Endothelial cell of umbilical vein (primary cell): ENCODE results near the gene TFG.

Source experiments
- CTCF ChIP-seq, 2 donors: IDR thresholded peaks; 1 replicate in 1 of 2; 2 replicates in 1 of 2; pipeline ENCODE4 v1.5.1; 2011; ENCODE audit warnings: low read length in 2 of 2, mild to moderate bottlenecking in 2 of 2, moderate library complexity in 2 of 2, control low read depth in 1 of 2, inconsistent platforms in 1 of 2, low read depth in 1 of 2; ENCODE audit not compliant: insufficient read depth in 1 of 2; ENCODE audit errors: extremely low read depth in 1 of 2
- MAX ChIP-seq: IDR thresholded peaks from 2 replicates; pipeline ENCODE4 v1.6.1; 2011; ENCODE audit not compliant: insufficient read depth, insufficient read length
- POLR2A ChIP-seq: IDR thresholded peaks from 2 replicates; pipeline ENCODE4 v1.6.1; 2012; ENCODE audit warnings: low read depth, mild to moderate bottlenecking, control low read depth, low read length
- POLR2AphosphoS5 ChIP-seq: IDR thresholded peaks from 2 replicates; pipeline ENCODE4 v1.6.1; 2012; ENCODE audit warnings: low read depth, mild to moderate bottlenecking, control low read depth, low read length, moderate library complexity; ENCODE audit not compliant: insufficient read depth

- TF ChIP-seq MAX (no peak), POLR2A (no peak), POLR2AphosphoS5 (no peak), CTCF (IDR thresholded peaks at IDR 0.05; ENCODE audit: extremely low read depth in 1 of 2, insufficient read depth in 1 of 2, low read depth in 1 of 2, low read length in 2 of 2) (no peak)
Observed at GRCh38 chr3:100766069-100766468, 56.8 kb downstream of the TFG start.
